SK-N-MC (cell line): ENCODE data around the gene AXIN1.

ENCODE experiments used
- DNase-seq: peaks from one replicate; pipeline ENCODE4 v3.0.0-alpha.2; 2011; ENCODE audit warnings: low read depth, low spot score
- H3K27ac ChIP-seq: fragments of 200-600 bp; sonication (generic); 2 replicates; pipeline ENCODE4 v1.5.1; 2016; ENCODE audit warnings: mixed run types
- H3K36me3 ChIP-seq: fragments of 200-600 bp; sonication (generic); 2 replicates; pipeline ENCODE4 v1.6.1; 2017; ENCODE audit warnings: antibody characterized with exemption, low read length, mixed read lengths; ENCODE audit not compliant: insufficient read depth
- H3K4me3 ChIP-seq: fragments of 200-600 bp; sonication (generic); 2 replicates; pipeline ENCODE4 v1.5.1; 2016
- H3K9ac ChIP-seq: fragments of 200-600 bp; sonication (generic); 2 replicates; pipeline ENCODE4 v1.8.0; 2017; ENCODE audit warnings: mixed run types, mixed read lengths; ENCODE audit not compliant: insufficient read length
- H3K9me3 ChIP-seq: fragments of 200-600 bp; sonication (generic); 2 replicates; pipeline ENCODE4 v1.6.1; 2017; ENCODE audit warnings: low read depth, mild to moderate bottlenecking, antibody characterized with exemption, low read length, moderate library complexity, mixed read lengths
- EZH2 ChIP-seq: fragments of 200-600 bp; sonication (generic); IDR thresholded peaks from one replicate; pipeline ENCODE4 v1.6.1; 2017; ENCODE audit warnings: antibody characterized with exemption
- FOXP2 ChIP-seq: optimal IDR thresholded peaks from 2 replicates; pipeline ENCODE3; 2011; ENCODE audit warnings: mild to moderate bottlenecking, moderate library complexity; ENCODE audit not compliant: insufficient read depth; ENCODE audit errors: extremely low read length, control extremely low read depth
- POLR2AphosphoS5 ChIP-seq: IDR thresholded peaks from 2 replicates; pipeline ENCODE4 v1.6.1; 2012; ENCODE audit warnings: mild to moderate bottlenecking, low read depth, low read length, borderline replicate concordance

The AXIN1 gene

DNA sequence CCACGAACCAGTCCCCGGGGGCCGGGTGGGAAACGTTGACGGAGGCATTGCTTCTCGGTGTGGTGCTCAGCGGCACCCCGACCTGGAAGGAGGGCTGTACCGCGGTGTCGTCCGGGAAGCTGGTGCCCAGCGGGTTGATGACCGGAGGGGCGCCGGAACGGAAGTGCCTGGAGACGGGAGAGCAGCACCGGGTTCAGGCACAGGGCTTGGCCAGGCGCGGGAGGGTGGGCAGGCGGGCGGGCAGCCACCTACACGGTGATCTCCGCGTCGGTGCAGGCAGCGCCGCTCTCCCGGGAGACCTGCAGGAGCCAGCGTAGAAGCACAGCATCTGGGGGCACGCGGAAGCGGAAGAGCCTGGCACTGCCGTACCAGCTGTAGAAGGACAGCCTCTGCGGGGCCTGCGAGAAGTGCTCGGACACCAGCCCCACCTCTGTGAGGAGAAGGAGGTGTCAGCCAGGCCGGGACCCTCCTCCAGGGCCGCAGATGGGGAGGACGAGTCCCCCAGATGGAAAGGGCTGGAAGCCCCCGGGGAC, 25.0 kb upstream of the AXIN1 start:
- no peak overlapping the region for H3K9ac ChIP-seq
- TF ChIP-seq EZH2 (no peak), POLR2AphosphoS5 (no peak), FOXP2 (no peak)
- H3K4me3 ChIP-seq, result no peak overlapping the region
- no peak overlapping the region for H3K27ac ChIP-seq
- no peaks in the 10 kb centered on the region for H3K9me3 ChIP-seq
- DNase-seq, result no peak
- H3K36me3 ChIP-seq, result no peaks in the 10 kb centered on the region

DNA sequence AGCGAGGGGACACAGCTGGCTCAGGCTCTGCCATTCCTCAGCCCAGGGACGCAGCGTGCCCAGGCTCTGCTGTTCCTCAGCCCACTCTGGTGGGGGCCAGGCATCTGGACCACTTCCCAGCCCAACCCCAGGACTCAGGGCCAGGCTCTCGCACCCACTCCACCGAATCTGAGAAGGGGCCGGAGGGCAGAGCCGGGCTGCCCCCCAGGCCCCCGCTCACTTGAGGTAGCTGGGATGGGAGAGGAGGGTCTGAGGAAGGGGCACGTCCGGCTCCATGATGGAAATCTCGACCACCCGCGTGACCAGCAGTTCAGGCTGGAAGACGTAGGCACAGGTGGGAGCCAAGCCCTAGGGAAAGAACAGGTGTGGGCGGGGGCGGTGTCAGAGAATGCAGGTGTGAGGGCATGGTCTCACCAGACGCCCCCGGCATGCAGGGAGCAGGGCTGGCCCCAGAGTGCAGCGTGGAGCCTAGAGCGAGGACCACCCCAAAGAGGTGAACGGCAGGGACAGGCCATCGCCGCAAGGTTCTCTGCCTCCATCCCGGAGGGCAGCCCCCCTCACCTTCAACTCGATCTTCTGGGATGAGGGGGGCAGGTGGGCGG, 24.4 kb upstream of the AXIN1 start:
- no peak for TF ChIP-seq EZH2
- TF ChIP-seq FOXP2, result no peak
- no peak overlapping the region for H3K4me3 ChIP-seq
- DNase-seq, result no peak
- H3K36me3 ChIP-seq, result no peaks in the 10 kb centered on the region
- no peak overlapping the region for H3K27ac ChIP-seq
- no peak overlapping the region for H3K9ac ChIP-seq
- H3K9me3 ChIP-seq, result no peaks in the 10 kb centered on the region

- no peak for DNase-seq
- Histone ChIP-seq H3K27ac (no peak overlapping the region), H3K9me3 (no peaks in the 10 kb centered on the region), H3K4me3 (no peak overlapping the region), H3K9ac (no peak overlapping the region), H3K36me3 (no peaks in the 10 kb centered on the region)
- no peak for TF ChIP-seq EZH2
- TF ChIP-seq POLR2AphosphoS5, result no peak
- no peak for TF ChIP-seq FOXP2
Measured at GRCh38 chr16:375927-376816, 23.6 kb upstream of the AXIN1 start.

DNA sequence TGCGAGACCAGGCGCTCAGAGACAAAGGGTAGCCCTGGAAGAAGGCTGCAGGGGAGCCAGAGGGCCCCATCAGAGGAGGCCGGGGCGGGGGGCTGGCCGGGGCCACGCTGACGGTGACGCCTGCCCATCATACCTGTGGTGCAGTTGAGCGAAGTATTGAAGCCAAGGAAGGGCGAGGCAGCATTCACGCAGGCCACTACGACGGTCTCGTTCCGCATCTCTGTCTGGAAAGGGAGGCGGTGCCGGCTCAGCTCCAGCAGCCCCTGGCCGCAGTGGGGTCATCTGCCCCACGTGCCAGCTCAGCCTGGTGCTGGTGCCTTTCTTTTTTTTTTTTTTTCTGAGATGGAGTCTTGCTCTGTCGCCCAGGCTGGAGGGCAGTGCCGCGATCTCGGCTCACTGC, 22.7 kb upstream of the AXIN1 start:
- no peak overlapping the region for H3K27ac ChIP-seq
- DNase-seq, result no peak
- no peaks in the 10 kb centered on the region for H3K9me3 ChIP-seq
- H3K36me3 ChIP-seq, result no peaks in the 10 kb centered on the region
- no peak for TF ChIP-seq POLR2AphosphoS5
- no peak overlapping the region for H3K4me3 ChIP-seq
- no peak overlapping the region for H3K9ac ChIP-seq

GRCh38 chr16:374616-374926, 22.0 kb upstream of the AXIN1 start:
- H3K36me3 ChIP-seq, result no peaks in the 10 kb centered on the region
- no peak for TF ChIP-seq FOXP2

DNA sequence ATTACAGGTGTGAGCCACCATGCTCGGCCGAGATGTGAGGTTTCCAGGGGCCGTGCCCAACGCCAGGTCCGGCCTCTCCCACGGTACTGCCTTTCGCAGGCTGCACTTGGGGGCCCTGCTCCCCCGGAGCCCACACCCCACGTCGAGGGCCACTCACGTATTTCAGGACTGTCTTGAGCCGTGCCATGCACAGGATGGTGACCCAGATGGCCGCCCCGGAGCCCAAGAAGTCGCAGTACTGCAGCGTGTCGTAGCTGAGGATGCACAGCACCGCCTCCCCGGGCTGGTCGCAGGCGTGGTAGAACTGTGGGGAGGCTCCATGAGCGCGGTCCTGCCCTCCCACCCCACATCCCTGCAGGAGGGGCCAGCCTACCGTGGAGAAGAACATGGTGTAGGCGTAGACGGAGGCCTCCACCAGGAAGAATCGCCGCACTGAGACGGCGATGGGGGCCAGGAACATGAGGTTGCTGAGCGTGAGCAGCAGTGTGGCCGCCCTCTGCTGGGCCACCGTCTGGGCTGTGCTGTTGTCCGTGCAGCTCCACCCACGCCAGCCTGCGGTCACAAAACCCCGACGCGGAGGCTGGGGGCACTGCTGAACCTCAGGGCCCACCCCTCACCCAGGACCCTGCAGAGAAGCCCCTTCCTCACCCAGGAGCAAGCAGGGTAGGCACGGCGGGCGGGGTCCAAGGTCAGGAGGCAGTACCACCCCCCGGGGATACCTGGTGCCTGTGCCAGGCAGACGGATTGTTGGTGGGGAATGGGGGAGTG, 21.5 kb upstream of the AXIN1 start:
- no peak overlapping the region for H3K27ac ChIP-seq
- no peak overlapping the region for H3K4me3 ChIP-seq
- no peak for TF ChIP-seq EZH2
- TF ChIP-seq FOXP2, result no peak
- TF ChIP-seq POLR2AphosphoS5, result no peak
- DNase-seq, result no peak
- H3K9me3 ChIP-seq, result no peaks in the 10 kb centered on the region
- no peak overlapping the region for H3K9ac ChIP-seq
- peaks cover under 1% of the 10 kb centered on the region; the same call in 1 of the 2 replicates for H3K36me3 ChIP-seq

More at GRCh38 chr16:374616-374926, 22.0 kb upstream of the AXIN1 start:
- no peak overlapping the region for H3K4me3 ChIP-seq
- H3K27ac ChIP-seq, result no peak overlapping the region
- H3K9ac ChIP-seq, result no peak overlapping the region
- DNase-seq, result no peak
- no peaks in the 10 kb centered on the region for H3K9me3 ChIP-seq

- Histone ChIP-seq H3K9me3 (no peaks in the 10 kb centered on the region), H3K27ac (no peak overlapping the region), H3K36me3 (peaks cover 7% of the 10 kb centered on the region; the same call in 1 of the 2 replicates), H3K4me3 (no peak overlapping the region), H3K9ac (no peak overlapping the region)
- DNase-seq, result no peak
- TF ChIP-seq EZH2 (no peak), FOXP2 (no peak), POLR2AphosphoS5 (no peak)
Measured at GRCh38 chr16:373020-373598, 20.6 kb upstream of the AXIN1 start.

DNA sequence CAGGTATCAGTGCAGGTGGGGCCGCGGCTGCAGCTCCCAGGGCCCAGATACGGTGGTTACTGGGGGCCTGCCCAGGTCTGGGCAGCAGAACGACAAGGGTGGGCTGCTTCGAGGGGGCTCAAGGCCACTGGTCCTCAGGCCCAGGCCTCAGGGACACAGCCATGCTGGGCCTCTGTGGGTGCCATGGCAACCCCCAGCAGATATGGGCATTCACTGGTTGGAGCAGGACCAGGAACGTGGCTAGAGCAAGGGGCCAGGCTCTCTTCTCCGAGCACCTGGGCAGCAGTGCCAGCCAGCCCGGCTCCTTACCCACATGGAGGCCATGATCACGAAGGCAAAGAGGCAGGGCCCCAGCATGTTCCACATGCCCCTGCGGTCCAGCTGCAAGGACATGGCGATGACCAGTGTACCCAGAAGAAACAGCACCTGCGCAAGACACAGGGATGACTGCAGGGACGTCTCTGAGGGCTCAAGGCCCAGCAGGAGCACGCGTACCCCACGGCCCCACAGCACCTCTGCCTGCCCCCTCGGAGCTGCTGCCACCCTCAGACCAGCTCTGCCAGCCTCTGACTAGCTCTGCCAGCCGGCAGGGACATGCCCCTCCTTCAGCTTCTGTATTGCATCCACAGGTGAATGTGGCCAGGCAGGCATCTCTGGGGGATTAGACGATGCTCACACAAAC, 19.9 kb upstream of the AXIN1 start:
- DNase-seq, result no peak
- H3K27ac ChIP-seq, result no peak overlapping the region
- peaks cover 13% of the 10 kb centered on the region; the same call in 1 of the 2 replicates for H3K36me3 ChIP-seq
- H3K9ac ChIP-seq, result no peak overlapping the region
- H3K4me3 ChIP-seq, result no peak overlapping the region
- no peaks in the 10 kb centered on the region for H3K9me3 ChIP-seq
- TF ChIP-seq EZH2 (no peak), POLR2AphosphoS5 (no peak), FOXP2 (no peak)
